ENCODE data around the gene INPP5A. TPM values are rescaled to one million over a fixed set of nuclear protein-coding genes. Genes with fewer than 3 reads are reported as not detected.
A peak's percentile ranks its signal among the peaks of the same experiment; 100 is the strongest.

Gene INPP5A
- total and polyA plus RNA-seq, 10 of the 15 experiments (the other 5 are each of a cell fraction or from before 2014, with no cell fraction given) = 0.52 to 15.0 (median 6.3) TPM

- TF ChIP-seq HSF1 (IDR thresholded peaks at IDR 0.05; ENCODE audit: low read depth, low read length) = no peak
- TF ChIP-seq ZBTB11 (CRISPR knock-in tag; IDR thresholded peaks at IDR 0.05) = no peak
- no peak for TF ChIP-seq KDM1A (IDR thresholded peaks at IDR 0.05; ENCODE audit: borderline replicate concordance)
- peak in 1 of 2 experiments; percentile 94; a peak in 2 of 4 replicates for TF ChIP-seq SRF (IDR thresholded peaks at IDR 0.05; ENCODE audit: low read depth in 2 of 2, low read length in 2 of 2)
- no peak; the same call in 1 of the 2 replicates for TF ChIP-seq BRCA1 (IDR thresholded peaks at IDR 0.05; ENCODE audit: low read depth, low read length)
- no peak for TF ChIP-seq KAT2A (conservative IDR thresholded peaks at IDR 0.05; ENCODE audit: control insufficient read depth, low read depth, low read length)
- TF ChIP-seq MXI1 (IDR thresholded peaks at IDR 0.05; ENCODE audit: low read depth, low read length) = peak; percentile 41; the same call in 1 of the 2 replicates
- no peak for TF ChIP-seq NR2C1 (IDR thresholded peaks at IDR 0.05)
- TF ChIP-seq RCOR1 (conservative IDR thresholded peaks at IDR 0.05; ENCODE audit: low read depth, low read length) = no peak
- no peak for TF ChIP-seq PML (IDR thresholded peaks at IDR 0.05; ENCODE audit: low read length)
- TF ChIP-seq CBX5 (IDR thresholded peaks at IDR 0.05; ENCODE audit: low read depth) = no peak
- TF ChIP-seq WRNIP1 (IDR thresholded peaks at IDR 0.05; ENCODE audit: borderline replicate concordance, low read depth, low read length) = no peak
- peak; percentile 86 for TF ChIP-seq SMAD1 (IDR thresholded peaks at IDR 0.05; ENCODE audit: low read depth, partially characterized antibody)
- TF ChIP-seq BMI1 (IDR thresholded peaks at IDR 0.05; ENCODE audit: borderline replicate concordance) = peak; percentile 59; the same call in 1 of the 2 replicates
- TF ChIP-seq SUZ12 (IDR thresholded peaks at IDR 0.05; ENCODE audit: unreplicated experiment) = no peak
- TF ChIP-seq BCL3 (IDR thresholded peaks at IDR 0.05; ENCODE audit: borderline replicate concordance, insufficient read depth, low read depth, low read length, poor library complexity, severe bottlenecking) = peak; percentile 97
- TF ChIP-seq KLF5 (IDR thresholded peaks at IDR 0.05; ENCODE audit: partially characterized antibody) = peak; percentile 51
- TF ChIP-seq NKRF (conservative IDR thresholded peaks at IDR 0.05) = 0 out of 2 replicates have a peak, but pooled peaks have one; percentile 17
- TF ChIP-seq RUNX3 (IDR thresholded peaks at IDR 0.05; ENCODE audit: low read length) = peak; percentile 92
- peak in 1 of 2 experiments; percentile 91; a peak in 2 of 4 replicates for TF ChIP-seq ETV6 (conservative IDR thresholded peaks at IDR 0.05 in 1 of 2, IDR thresholded peaks at IDR 0.05 in 1 of 2; ENCODE audit: borderline replicate concordance in 1 of 2, low read depth in 1 of 2)
Observed at GRCh38 chr10:132571650-132572544, 34.3 kb downstream of the INPP5A start (continued).

All from GM12878 (cell line).